ENCODE results near the gene PLEKHA3.
"Not testable (repeated sequence)": the region's sequence is repeated elsewhere in the genome, so short reads cannot be mapped to it uniquely, and the experiment has no call there.

PLEKHA3 gene

DNA sequence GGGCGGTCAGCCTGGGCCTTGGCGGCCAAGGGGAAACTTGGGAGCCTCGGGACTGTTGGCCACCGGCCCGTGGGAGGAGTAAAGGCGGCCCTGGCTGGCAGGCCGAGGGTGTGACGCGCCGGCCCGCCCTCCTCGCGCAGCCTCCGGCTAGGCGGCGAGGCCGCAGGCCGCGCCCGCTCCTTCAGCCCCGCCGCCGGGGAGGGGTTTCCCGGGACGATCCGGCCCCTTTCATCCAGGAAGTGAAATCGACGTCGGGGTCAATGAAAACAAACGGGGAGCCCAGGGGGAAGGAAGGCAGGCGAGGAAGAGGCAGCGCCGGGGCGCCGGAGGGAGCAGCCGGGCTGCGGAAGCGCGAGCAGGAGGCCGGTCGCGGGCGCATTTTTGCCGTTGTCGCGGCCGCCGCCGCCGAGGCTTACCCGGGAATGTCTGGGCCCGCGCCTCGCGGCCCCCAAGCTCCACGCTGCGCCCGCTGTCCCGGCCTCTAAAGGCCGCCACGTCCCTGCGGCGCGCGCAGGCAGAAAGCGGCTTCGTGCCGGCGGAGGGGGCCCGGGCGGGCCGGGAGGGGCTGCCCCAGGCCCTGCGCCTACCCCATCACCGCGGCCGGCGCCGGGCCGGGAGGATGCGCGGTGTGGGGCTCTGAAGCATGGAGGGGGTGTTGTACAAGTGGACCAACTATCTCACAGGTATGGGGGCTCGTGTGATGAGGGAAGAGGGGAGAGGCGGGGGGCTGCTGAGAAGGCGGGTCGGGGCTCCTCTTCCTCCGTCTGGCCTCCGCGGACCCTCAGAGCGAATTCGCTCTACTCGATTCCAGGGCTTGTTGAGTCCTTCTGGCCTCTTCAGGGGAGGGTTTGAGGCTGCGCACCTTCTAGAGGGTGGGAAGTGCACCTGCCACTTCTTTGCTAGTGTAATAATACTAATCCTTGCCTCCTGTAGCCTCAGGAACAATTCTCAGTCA is at the start of gene PLEKHA3:
Gene PLEKHA3 (plus strand): TSS at position 231 of the 955 bp plus-strand sequence. CDS start 413 bp downstream, at position 644.
- DNase-seq = peak; percentile 65

- no peak for DNase-seq
These were observed 43.6 kb upstream of the PLEKHA3 start for GRCh38 chr2:178436662-178437061.

DNA sequence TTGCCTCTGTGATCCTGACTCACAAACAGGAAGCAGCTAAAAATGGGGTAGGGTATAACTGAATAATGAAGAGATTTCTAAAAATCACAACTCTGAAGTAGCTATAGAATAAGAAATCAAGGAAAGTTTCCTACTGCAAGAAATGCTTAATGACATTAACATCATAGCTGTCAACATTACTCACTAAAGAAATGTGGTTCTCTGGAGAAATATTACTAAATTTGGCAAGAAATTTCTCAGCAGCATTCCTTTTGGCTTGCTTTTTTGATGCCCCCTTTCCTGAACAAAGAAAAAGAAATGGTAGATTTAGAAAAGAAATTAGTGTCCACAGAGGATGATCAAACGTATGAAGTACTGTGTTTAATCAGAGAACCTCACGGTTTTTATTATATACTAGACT is 38.8 kb upstream of the PLEKHA3 start:
- no peak for DNase-seq

GRCh38 chr2:178448968-178449661 is 31.1 kb upstream of the PLEKHA3 start:
- DNase-seq = no peak

DNA sequence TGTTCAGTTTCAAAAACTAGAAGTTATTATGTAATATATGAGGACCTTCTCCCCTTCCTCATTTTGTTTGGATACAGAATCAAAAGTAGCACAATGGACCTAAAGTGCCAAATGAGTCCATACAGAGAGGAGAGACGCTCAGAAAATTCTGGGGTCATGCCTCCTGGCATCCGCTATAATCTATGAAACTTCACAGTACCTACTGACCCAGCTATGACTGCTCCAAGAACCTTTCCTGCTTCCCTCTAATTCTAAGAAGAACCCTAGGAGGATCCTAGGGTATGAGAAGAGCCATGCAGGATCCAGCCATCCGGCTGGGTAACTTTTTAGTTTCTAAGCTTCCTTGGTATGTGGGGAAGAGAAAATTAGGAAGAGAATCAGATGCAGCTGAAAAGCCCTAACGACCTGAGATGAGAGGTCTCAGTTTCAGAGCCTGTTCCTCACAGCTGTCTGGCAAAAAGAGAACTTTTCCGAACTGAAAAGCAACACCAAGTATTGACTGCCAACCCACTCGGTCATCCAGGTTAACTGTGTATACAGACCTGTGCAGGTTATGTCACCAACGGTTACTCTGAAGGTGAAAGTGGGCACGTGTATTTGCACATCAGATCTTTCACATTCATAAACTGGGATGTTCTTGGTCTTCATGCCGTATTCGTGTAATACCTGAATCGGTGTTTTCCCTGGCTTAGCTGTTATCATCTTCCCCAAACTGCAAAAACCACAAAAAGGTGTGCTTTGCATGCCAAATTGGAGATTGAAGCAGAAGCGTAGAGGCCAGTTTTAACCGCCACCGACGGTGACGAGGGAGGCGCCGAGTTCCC is 30.3 kb upstream of the PLEKHA3 start:
- DNase-seq = no peak

DNA sequence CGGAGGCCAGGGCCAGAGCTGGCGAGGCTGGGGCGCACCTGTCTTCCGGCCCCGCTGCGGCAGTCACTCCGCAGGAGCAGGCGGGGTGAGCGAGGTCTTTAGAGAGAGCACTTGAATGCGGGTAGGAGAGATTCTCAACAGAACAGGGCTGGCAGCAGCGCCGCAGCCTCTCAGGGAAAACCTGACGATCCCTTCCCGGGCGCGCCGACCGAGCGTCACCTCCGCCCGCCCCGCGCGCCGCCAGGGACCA is 29.8 kb upstream of the PLEKHA3 start:
- no peak for DNase-seq

GRCh38 chr2:178450774-178451525 is 29.3 kb upstream of the PLEKHA3 start, which contains the start of the genes PJVK and PRKRA:
Gene PJVK, plus strand, starts transcription at chr2:178451378. Its CDS starts 2,032 bp downstream, at chr2:178453410.
Gene PRKRA, minus strand, starts transcription at chr2:178451175. Its CDS starts 145 bp downstream, at chr2:178451030.
- DNase-seq = peak; percentile 91

DNA sequence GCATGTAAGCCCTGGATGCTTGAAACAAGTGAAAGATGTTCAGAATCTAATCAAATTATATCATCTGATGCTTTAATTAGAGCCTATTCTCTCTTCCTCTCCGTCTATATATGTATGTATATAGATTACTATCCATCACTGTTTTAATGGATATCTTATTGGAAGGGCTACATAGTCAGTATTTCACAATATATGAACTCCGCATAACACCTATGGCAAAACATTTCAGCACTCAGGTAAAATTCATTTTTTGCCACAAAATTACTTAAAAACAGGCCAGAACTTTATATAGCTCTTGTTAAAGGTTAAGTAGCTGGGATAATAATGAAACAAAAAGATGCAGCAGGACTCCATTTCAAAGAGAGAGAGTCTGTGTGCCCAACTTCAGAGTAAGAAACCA is 27.9 kb upstream of the PLEKHA3 start:
- DNase-seq = no peak

- no peak for DNase-seq
These were observed 27.4 kb upstream of the PLEKHA3 start for GRCh38 chr2:178452870-178453269.

GRCh38 chr2:178455947-178456346 is 24.3 kb upstream of the PLEKHA3 start:
- no peak for DNase-seq

DNA sequence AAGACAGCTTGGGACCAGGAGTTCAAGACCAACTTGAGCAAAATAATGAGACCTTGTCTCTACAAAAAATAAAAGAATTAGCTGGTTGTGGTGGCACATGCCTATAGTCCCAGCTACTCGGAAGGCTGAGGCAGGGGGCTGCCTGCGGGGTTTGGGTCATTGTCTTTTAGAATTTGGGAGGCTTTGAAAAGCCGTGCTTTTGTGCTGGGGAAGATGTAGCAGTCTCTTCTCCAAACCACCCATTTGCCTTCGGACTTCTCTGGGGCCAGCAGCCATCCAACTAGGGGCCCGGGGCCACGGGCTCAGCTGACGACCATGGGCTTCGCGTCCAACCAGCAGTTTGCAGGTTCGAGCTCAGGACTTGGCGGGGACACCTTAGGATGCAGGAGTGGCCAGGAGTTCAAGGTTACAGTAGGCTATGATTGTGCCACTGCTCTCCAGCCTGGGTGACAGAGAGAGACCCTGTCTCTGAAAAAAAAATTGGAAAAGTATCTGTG is 22.8 kb upstream of the PLEKHA3 start:
- no peak for DNase-seq

DNA sequence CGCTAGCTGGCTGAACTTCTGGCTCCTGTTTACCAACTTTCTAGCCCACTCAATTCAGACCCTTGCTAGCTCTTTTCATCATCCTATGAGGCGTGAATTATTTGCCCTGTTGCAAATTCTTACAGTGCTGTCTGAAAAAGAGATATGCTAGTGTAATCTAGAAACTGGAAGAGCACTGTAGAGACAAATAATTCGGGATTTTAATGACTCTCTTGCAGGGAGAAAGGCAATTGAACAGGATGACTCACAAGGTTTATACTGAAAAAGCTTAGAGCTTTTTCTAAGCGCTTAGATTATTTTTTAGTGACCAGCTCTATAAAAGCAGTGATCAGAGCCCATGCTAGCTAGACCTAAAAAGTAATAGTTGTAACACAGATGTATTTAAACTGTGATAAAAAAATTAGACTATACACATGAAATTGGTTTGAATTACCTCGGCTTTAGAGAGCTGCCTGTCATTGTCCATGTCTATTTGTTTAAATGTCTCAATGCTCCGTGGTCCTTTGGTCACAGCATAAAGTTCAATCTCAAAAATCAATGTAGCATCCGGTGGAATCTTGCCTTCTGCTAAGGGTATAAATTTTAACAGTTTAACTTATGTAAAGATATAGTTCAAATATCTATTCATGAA is 10.9 kb upstream of the PLEKHA3 start:
- DNase-seq = no peak

DNA sequence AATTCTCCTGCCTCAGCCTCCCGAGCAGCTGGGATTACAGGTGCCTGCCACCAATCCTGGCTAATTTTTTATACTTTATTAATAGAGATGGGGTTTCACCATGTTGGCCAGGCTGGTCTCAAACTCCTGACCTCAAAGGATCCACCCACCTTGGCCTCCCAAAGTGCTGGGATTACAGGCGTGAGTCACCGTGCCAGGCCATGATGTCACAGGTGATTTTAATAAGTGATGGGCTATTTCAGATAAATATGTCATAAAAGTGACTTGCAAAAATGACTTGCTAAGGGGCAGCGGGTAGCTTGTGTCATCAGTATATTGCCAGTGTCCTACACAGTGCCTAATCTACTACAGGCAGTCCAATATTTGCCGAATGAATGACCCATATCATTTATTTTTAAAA is 8.9 kb upstream of the PLEKHA3 start:
- DNase-seq = not testable (repeated sequence)

GRCh38 chr2:178473373-178473772 is 6.9 kb upstream of the PLEKHA3 start:
- DNase-seq = no peak

GRCh38 chr2:178473931-178474330 is 6.3 kb upstream of the PLEKHA3 start:
- DNase-seq = no peak

DNA sequence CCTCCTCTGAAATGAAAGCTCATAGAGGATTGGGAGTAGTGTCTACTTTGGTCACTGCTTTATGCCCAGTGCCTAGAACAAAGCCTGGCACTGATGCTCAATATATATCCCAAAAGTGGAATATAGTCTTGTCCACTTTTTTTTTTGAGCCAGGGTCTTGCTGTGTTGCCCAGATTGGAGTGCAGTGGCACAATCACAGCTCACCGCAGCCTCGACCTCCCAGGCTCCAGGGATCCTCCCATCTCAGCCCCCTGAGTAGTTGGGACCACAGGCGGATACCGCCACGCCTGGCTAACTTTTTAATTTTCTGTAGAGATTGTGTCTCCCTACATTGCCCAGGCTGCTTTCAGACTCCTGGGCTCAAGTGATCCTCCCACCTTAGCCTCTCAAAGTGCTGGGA is 5.7 kb upstream of the PLEKHA3 start:
- DNase-seq = no peak

- no peak for DNase-seq
These were observed 3.8 kb upstream of the PLEKHA3 start for GRCh38 chr2:178476477-178476876.

GRCh38 chr2:178477443-178478129 is 2.7 kb upstream of the PLEKHA3 start:
- peak; percentile 13 for DNase-seq

DNA sequence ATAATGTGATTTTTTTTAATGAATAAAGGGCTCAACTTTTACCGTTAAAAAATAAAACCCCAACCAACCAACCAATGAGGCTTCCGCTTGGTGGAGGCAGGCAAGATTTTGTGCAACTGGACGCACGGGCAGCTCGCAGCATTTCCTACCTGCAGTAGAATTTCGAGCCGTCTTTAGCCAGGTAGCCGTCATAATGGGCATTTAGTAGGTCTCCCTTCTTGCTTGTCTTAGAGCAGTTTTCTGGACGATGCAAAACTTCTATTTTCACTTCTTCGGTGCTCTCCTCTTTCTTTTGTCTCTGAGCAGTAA is 2.2 kb upstream of the PLEKHA3 start:
- DNase-seq = peak; percentile 39

DNA sequence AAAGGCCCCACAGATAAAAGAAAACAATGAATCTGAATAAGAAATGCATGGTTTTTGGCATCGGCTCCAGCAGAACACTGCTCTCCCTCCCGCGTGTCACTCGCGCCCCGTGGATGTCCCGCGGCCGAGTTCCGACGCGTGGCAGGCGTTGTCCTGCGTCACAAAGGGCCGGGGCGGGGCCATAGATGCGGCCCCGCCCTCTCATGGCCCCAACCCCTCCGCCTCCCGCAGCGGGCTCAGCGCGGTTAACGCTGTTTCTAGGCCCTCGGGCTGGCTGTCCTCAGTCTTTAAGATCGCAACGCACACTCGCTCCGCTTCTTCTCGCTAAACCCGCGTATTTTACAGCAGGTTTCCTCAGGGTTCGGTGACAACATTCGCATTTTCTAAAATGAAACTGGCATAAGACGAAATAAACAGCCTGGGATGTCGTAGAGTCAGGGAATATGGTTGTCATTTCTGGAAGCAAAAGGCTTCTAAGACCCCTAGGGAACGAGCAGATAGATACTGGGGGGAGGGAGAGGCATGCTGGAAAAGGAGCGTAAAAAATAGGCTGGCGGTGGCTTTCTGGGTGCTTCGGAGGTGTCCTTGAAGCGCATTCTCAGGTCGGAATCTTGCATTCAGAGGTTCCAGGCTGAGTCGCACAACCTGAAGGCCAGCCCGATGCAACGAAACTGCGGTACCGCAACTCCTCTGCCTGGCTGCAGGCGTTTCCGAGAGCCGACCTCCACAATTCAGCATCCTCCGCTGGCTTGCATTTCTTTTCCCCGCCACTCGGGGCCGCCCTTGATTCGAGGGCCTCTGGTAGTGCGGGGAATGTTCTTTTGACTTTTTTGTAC is 1.6 kb upstream of the PLEKHA3 start, which contains the start of gene FKBP7:
Gene FKBP7 (minus strand): TSS at position 162 of the 836 bp plus-strand sequence. CDS start 101 bp downstream, at position 61.
- DNase-seq = peak; percentile 75

Data from NCI-H748 treated with DMSO at 0.1 percent for 48 hours (cell line).